ENCODE measurements around the gene SCARB1.

The SCARB1 gene

DNA sequence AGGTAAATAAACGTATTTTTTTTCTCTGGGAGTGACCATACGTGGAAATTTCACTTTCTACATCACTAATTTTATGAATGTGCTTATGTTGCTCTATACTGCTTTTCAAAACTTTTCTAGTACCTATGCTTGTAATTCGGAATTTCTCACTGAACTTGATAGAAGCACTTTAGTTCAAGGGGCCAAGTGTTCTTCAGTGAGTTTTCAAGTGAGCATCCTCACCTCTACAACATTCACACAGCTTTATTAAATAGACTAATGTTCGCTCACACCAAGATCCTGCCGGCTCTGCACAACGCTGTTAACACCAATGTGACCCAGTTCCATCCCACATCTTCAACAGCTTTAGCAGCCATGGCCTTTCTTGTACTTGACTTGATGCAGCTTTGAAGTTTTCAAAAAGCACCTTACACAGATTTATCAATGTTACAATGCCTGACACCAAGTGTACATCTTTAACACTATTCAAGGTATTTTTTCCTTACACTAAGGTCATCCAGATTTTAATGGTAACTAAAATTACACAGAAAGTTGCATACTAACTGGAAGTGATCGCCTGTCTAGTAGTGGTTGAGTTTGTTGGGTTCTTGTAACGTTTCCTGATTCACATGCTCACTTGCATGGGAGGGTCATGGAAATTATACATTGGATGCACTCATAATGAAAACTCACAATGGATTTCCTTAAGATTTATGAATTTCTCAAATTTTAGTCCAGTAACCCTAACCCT, 46.3 kb upstream of the SCARB1 start:
- CTCF ChIA-PET = interaction anchor here (0.5 to 1.6 kb wide), 9 partner anchors 8 to 878 kb away, joined by 3 to 6 read pairs (median 4); no protein-coding TSS in a partner anchor
- POLR2A ChIA-PET = interaction anchor here (0.9 to 1.4 kb wide), 6 partner anchors 8 to 123 kb away, joined by 3 to 9 read pairs (median 4); no protein-coding TSS in a partner anchor
- H3K4me3 ChIP-seq (ENCODE audit: low read depth, low read length) = no peak overlapping the region
- H3K36me3 ChIP-seq (ENCODE audit: control insufficient read depth in 2 of 2, insufficient read depth in 1 of 2, low read length in 2 of 2) = peaks cover 7 to 34% of the 10 kb centered on the region in 2 experiments
- peaks cover 5% of the 10 kb centered on the region for H3K4me1 ChIP-seq (ENCODE audit: control insufficient read depth, insufficient read depth, low read length)
- no peak overlapping the region for H3K27ac ChIP-seq (ENCODE audit: extremely low read depth, low read depth, low read length)
- no peaks in the 10 kb centered on the region for H3K9me3 ChIP-seq (ENCODE audit: control insufficient read depth, insufficient read depth, low read depth, low read length)
- TF ChIP-seq YY2 (tag by site-specific recombination; IDR thresholded peaks at IDR 0.05) = no peak
- TF ChIP-seq HOXD13 (CRISPR knock-in tag; IDR thresholded peaks at IDR 0.05; ENCODE audit: borderline replicate concordance) = no peak
- TF ChIP-seq, protein P1, sequence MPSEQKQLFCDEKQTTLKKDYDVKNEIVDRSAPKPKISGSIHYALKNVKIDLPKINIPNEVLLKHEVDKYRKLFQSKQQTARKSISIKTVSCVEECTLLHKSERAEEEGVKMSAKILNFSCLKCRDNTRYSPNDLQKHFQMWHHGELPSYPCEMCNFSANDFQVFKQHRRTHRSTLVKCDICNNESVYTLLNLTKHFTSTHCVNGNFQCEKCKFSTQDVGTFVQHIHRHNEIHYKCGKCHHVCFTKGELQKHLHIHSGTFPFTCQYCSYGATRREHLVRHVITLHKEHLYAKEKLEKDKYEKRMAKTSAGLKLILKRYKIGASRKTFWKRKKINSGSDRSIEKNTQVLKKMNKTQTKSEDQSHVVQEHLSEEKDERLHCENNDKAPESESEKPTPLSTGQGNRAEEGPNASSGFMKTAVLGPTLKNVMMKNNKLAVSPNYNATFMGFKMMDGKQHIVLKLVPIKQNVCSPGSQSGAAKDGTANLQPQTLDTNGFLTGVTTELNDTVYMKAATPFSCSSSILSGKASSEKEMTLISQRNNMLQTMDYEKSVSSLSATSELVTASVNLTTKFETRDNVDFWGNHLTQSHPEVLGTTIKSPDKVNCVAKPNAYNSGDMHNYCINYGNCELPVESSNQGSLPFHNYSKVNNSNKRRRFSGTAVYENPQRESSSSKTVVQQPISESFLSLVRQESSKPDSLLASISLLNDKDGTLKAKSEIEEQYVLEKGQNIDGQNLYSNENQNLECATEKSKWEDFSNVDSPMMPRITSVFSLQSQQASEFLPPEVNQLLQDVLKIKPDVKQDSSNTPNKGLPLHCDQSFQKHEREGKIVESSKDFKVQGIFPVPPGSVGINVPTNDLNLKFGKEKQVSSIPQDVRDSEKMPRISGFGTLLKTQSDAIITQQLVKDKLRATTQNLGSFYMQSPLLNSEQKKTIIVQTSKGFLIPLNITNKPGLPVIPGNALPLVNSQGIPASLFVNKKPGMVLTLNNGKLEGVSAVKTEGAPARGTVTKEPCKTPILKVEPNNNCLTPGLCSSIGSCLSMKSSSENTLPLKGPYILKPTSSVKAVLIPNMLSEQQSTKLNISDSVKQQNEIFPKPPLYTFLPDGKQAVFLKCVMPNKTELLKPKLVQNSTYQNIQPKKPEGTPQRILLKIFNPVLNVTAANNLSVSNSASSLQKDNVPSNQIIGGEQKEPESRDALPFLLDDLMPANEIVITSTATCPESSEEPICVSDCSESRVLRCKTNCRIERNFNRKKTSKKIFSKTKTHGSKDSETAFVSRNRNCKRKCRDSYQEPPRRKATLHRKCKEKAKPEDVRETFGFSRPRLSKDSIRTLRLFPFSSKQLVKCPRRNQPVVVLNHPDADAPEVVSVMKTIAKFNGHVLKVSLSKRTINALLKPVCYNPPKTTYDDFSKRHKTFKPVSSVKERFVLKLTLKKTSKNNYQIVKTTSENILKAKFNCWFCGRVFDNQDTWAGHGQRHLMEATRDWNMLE (tag by site-specific recombination; conservative IDR thresholded peaks at IDR 0.05; ENCODE audit: low read depth) = no peak
- no peak for TF ChIP-seq SALL2 (tag by site-specific recombination; IDR thresholded peaks at IDR 0.05; ENCODE audit: borderline replicate concordance)
- TF ChIP-seq, protein P2, sequence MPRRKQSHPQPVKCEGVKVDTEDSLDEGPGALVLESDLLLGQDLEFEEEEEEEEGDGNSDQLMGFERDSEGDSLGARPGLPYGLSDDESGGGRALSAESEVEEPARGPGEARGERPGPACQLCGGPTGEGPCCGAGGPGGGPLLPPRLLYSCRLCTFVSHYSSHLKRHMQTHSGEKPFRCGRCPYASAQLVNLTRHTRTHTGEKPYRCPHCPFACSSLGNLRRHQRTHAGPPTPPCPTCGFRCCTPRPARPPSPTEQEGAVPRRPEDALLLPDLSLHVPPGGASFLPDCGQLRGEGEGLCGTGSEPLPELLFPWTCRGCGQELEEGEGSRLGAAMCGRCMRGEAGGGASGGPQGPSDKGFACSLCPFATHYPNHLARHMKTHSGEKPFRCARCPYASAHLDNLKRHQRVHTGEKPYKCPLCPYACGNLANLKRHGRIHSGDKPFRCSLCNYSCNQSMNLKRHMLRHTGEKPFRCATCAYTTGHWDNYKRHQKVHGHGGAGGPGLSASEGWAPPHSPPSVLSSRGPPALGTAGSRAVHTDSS (tag by site-specific recombination; IDR thresholded peaks at IDR 0.05) = no peak
- TF ChIP-seq, protein P3, sequence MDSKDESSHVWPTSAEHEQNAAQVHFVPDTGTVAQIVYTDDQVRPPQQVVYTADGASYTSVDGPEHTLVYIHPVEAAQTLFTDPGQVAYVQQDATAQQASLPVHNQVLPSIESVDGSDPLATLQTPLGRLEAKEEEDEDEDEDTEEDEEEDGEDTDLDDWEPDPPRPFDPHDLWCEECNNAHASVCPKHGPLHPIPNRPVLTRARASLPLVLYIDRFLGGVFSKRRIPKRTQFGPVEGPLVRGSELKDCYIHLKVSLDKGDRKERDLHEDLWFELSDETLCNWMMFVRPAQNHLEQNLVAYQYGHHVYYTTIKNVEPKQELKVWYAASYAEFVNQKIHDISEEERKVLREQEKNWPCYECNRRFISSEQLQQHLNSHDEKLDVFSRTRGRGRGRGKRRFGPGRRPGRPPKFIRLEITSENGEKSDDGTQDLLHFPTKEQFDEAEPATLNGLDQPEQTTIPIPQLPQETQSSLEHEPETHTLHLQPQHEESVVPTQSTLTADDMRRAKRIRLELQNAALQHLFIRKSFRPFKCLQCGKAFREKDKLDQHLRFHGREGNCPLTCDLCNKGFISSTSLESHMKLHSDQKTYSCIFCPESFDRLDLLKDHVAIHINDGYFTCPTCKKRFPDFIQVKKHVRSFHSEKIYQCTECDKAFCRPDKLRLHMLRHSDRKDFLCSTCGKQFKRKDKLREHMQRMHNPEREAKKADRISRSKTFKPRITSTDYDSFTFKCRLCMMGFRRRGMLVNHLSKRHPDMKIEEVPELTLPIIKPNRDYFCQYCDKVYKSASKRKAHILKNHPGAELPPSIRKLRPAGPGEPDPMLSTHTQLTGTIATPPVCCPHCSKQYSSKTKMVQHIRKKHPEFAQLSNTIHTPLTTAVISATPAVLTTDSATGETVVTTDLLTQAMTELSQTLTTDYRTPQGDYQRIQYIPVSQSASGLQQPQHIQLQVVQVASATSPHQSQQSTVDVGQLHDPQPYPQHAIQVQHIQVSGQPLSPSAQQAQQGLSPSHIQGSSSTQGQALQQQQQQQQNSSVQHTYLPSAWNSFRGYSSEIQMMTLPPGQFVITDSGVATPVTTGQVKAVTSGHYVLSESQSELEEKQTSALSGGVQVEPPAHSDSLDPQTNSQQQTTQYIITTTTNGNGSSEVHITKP (tag by site-specific recombination; IDR thresholded peaks at IDR 0.05) = no peak
- no peak for TF ChIP-seq ZNF248 (tag by site-specific recombination; IDR thresholded peaks at IDR 0.05)
- TF ChIP-seq, protein P4, sequence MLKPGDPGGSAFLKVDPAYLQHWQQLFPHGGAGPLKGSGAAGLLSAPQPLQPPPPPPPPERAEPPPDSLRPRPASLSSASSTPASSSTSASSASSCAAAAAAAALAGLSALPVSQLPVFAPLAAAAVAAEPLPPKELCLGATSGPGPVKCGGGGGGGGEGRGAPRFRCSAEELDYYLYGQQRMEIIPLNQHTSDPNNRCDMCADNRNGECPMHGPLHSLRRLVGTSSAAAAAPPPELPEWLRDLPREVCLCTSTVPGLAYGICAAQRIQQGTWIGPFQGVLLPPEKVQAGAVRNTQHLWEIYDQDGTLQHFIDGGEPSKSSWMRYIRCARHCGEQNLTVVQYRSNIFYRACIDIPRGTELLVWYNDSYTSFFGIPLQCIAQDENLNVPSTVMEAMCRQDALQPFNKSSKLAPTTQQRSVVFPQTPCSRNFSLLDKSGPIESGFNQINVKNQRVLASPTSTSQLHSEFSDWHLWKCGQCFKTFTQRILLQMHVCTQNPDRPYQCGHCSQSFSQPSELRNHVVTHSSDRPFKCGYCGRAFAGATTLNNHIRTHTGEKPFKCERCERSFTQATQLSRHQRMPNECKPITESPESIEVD (tag by site-specific recombination; IDR thresholded peaks at IDR 0.05) = no peak
- TF ChIP-seq ZBTB48 (tag by site-specific recombination; IDR thresholded peaks at IDR 0.05) = no peak
- no peak for TF ChIP-seq ZNF214 (tag by site-specific recombination; IDR thresholded peaks at IDR 0.05; ENCODE audit: borderline replicate concordance)
- TF ChIP-seq, protein P5, sequence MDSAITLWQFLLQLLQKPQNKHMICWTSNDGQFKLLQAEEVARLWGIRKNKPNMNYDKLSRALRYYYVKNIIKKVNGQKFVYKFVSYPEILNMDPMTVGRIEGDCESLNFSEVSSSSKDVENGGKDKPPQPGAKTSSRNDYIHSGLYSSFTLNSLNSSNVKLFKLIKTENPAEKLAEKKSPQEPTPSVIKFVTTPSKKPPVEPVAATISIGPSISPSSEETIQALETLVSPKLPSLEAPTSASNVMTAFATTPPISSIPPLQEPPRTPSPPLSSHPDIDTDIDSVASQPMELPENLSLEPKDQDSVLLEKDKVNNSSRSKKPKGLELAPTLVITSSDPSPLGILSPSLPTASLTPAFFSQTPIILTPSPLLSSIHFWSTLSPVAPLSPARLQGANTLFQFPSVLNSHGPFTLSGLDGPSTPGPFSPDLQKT (IDR thresholded peaks at IDR 0.05; ENCODE audit: borderline replicate concordance, low read depth, low read length) = no peak
- no peak for TF ChIP-seq WT1 (tag by site-specific recombination; IDR thresholded peaks at IDR 0.05)
- no peak; the same call in 1 of the 2 replicates for TF ChIP-seq ZFP37 (tag by site-specific recombination; IDR thresholded peaks at IDR 0.05)
- TF ChIP-seq ZNF600 (tag by site-specific recombination; IDR thresholded peaks at IDR 0.05) = peak; percentile 72
- TF ChIP-seq, protein P6, sequence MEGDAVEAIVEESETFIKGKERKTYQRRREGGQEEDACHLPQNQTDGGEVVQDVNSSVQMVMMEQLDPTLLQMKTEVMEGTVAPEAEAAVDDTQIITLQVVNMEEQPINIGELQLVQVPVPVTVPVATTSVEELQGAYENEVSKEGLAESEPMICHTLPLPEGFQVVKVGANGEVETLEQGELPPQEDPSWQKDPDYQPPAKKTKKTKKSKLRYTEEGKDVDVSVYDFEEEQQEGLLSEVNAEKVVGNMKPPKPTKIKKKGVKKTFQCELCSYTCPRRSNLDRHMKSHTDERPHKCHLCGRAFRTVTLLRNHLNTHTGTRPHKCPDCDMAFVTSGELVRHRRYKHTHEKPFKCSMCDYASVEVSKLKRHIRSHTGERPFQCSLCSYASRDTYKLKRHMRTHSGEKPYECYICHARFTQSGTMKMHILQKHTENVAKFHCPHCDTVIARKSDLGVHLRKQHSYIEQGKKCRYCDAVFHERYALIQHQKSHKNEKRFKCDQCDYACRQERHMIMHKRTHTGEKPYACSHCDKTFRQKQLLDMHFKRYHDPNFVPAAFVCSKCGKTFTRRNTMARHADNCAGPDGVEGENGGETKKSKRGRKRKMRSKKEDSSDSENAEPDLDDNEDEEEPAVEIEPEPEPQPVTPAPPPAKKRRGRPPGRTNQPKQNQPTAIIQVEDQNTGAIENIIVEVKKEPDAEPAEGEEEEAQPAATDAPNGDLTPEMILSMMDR (tag by site-specific recombination; IDR thresholded peaks at IDR 0.05) = no peak
- peak; percentile 56 for TF ChIP-seq FEZF1 (tag by site-specific recombination; IDR thresholded peaks at IDR 0.05)
- no peak for TF ChIP-seq ZNF416 (tag by site-specific recombination; IDR thresholded peaks at IDR 0.05)
- TF ChIP-seq, protein P7, sequence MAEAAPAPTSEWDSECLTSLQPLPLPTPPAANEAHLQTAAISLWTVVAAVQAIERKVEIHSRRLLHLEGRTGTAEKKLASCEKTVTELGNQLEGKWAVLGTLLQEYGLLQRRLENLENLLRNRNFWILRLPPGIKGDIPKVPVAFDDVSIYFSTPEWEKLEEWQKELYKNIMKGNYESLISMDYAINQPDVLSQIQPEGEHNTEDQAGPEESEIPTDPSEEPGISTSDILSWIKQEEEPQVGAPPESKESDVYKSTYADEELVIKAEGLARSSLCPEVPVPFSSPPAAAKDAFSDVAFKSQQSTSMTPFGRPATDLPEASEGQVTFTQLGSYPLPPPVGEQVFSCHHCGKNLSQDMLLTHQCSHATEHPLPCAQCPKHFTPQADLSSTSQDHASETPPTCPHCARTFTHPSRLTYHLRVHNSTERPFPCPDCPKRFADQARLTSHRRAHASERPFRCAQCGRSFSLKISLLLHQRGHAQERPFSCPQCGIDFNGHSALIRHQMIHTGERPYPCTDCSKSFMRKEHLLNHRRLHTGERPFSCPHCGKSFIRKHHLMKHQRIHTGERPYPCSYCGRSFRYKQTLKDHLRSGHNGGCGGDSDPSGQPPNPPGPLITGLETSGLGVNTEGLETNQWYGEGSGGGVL (tag by site-specific recombination; IDR thresholded peaks at IDR 0.05) = no peak
- no peak for TF ChIP-seq REPIN1 (tag by site-specific recombination; IDR thresholded peaks at IDR 0.05; ENCODE audit: low read depth)
